ENCODE results near the gene C16orf92.

The C16orf92 gene

GRCh38 chr16:30027588-30028437 lies 4.8 kb downstream of the C16orf92 start:
- Mint-ChIP-seq H3K9me3 (no peaks in the 10 kb centered on the region), H3K27ac (no peak overlapping the region), H3K4me3 (no peak overlapping the region), H3K36me3 (ENCODE audit: low read depth) (no peaks in the 10 kb centered on the region), H3K4me1 (peaks cover 19% of the 10 kb centered on the region), H3K27me3 (ENCODE audit: low read depth) (peaks cover 47% of the 10 kb centered on the region)
- TF ChIP-seq CTCF (IDR thresholded peaks at IDR 0.05; ENCODE audit: unreplicated experiment in 3 of 3): no peak

- Mint-ChIP-seq H3K36me3 (ENCODE audit: low read depth) (no peaks in the 10 kb centered on the region), H3K27me3 (ENCODE audit: low read depth) (peaks cover 53% of the 10 kb centered on the region), H3K9me3 (no peaks in the 10 kb centered on the region), H3K4me3 (no peak overlapping the region), H3K4me1 (peaks cover 19% of the 10 kb centered on the region), H3K27ac (no peak overlapping the region)
- no peak for TF ChIP-seq CTCF (IDR thresholded peaks at IDR 0.05; ENCODE audit: unreplicated experiment in 3 of 3)
Measured at GRCh38 chr16:30028438-30029076, 5.6 kb downstream of the C16orf92 start.

GRCh38 chr16:30030011-30030685 lies 7.2 kb downstream of the C16orf92 start:
- TF ChIP-seq CTCF (IDR thresholded peaks at IDR 0.05; ENCODE audit: unreplicated experiment in 3 of 3): no peak
- peaks cover 19% of the 10 kb centered on the region for H3K4me1 Mint-ChIP-seq
- peaks cover 61% of the 10 kb centered on the region for H3K27me3 Mint-ChIP-seq (ENCODE audit: low read depth)
- H3K36me3 Mint-ChIP-seq (ENCODE audit: low read depth): no peaks in the 10 kb centered on the region
- peak overlapping the region; percentile 45 to 73 (median 46) for H3K4me3 Mint-ChIP-seq
- H3K9me3 Mint-ChIP-seq: no peaks in the 10 kb centered on the region
- no peak overlapping the region for H3K27ac Mint-ChIP-seq

GRCh38 chr16:30030841-30031413 lies 7.9 kb downstream of the C16orf92 start, which contains the start of gene TLCD3B:
Gene TLCD3B, minus strand, starts transcription at chr16:30031271. Its CDS starts 744 bp downstream, at chr16:30030527.
- H3K27me3 Mint-ChIP-seq (ENCODE audit: low read depth): peaks cover 69% of the 10 kb centered on the region
- peak within 1 kb of the TSS in 1 of 3 experiments; percentile 59 for H3K27ac Mint-ChIP-seq
- no peaks in the 10 kb centered on the region for H3K9me3 Mint-ChIP-seq
- H3K4me1 Mint-ChIP-seq: peaks cover 19% of the 10 kb centered on the region
- peak within 1 kb of the TSS; percentile 72 to 78 (median 73) for H3K4me3 Mint-ChIP-seq
- no peak for TF ChIP-seq CTCF (IDR thresholded peaks at IDR 0.05; ENCODE audit: unreplicated experiment in 3 of 3)
- H3K36me3 Mint-ChIP-seq (ENCODE audit: low read depth): no peaks in the 10 kb centered on the region

GRCh38 chr16:30031477-30031918 lies 8.5 kb downstream of the C16orf92 start:
- TF ChIP-seq CTCF (IDR thresholded peaks at IDR 0.05; ENCODE audit: unreplicated experiment in 3 of 3): no peak
- Mint-ChIP-seq H3K9me3 (no peaks in the 10 kb centered on the region), H3K36me3 (ENCODE audit: low read depth) (no peaks in the 10 kb centered on the region), H3K4me3 (peak overlapping the region in 2 of 3 experiments; percentile 41 to 46), H3K27ac (no peak overlapping the region), H3K27me3 (ENCODE audit: low read depth) (peaks cover 71% of the 10 kb centered on the region), H3K4me1 (peaks cover 19% of the 10 kb centered on the region)
